GM18867 (cell line): ENCODE results near the gene FYCO1.

Experiments used
- ATAC-seq: cut with Tn5 transposase; IDR thresholded peaks from one replicate; pipeline ENCODE4 v1.9.1; 2021; ENCODE audit warnings: mild to moderate bottlenecking, moderate library complexity; ENCODE audit not compliant: unreplicated experiment

Gene FYCO1

DNA sequence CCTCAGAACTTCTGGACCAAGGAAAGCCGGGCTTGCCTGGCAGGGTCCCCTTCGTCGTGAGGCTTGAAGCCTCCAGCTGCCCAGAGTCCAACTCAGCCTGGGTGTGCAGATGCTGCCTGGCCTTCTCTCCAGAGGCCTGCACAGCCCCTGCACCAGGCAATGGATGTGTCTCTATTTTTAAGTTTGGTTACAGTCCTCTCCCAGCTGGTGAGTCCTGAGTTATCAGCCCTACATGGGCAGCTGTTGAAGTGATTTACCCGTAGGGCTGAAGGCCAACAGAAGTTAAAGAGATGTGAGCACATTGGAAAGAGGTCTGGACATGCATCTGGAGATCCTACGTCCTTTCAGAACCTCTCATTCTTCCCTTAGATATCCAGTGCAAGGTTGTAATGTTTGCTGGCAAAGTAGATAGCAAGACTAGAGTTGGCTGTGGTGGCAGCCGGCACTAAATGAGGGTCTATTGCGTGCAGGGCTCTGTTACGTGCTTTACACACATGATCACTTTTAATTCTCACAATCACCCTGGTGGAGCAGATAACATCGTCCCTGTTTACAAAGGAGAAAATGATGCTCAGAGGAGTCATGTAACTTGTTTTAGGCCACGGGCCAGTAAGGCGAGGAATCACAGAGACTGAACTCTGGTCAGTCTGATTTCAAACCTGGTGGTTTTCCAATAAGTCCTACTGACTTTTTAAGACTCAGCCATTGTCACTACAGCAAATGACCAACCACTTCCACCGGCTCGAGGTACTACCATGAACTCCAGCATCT lies 9.9 kb downstream of the FYCO1 start:
- no peak for ATAC-seq

GRCh38 chr3:45984331-45985312 lies 11.0 kb downstream of the FYCO1 start:
- no peak for ATAC-seq

DNA sequence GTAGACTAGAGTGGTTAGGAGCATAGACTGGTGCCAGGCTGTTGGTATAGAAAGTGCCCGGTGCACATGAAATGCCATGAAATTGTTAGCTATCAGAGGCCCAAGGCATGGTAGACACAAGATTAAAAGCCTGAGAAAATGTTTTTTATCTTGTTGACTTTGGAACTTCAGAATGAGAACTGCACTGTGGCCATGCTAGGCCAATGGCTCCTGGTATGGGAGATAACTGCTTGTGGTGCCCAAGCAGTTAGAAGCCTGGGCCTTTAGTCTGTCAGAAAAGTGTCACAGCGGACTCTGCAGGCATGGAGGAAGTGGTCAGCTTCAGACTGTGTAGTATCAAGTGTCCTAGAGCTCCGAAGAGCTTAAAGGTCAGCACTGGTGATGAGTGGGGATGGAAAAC lies 11.9 kb downstream of the FYCO1 start:
- no peak for ATAC-seq

DNA sequence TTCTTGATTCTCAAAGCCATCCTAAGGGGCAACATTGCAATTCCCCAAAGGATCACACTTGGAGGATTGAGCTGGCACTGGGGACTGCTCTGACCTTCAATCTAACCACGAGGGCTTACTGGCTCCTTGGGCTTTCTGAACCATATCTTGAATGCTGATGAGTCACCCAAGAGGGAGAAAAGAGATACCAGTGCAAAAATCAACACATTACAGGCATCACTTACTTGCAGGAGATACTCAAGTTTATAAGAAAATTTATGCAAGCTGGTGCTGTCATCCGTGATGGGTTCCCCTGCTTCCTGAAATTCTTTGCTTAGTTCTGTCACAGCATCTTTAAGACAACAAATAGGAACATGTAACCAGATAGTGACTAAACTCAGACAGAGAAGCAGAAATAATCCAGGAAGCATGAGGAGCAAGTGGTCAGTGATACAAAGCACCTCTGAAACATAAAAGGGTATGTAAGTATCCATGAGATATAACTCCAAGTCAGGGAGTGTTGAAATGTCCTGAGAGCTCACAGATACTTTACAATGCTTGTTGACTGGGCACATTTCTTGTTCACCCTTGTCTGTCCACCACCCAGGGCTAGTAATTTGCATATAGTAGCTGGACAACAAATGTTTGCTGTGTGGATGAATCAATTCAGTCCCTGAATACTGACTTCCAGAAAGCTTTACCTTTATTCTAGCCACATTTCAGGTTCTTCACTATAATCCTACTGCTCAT lies 14.1 kb downstream of the FYCO1 start:
- no peak for ATAC-seq

- no peak for ATAC-seq
Measured at GRCh38 chr3:45980819-45981218, 14.8 kb downstream of the FYCO1 start.

GRCh38 chr3:45980229-45980813 lies 15.3 kb downstream of the FYCO1 start:
- ATAC-seq = no peak

DNA sequence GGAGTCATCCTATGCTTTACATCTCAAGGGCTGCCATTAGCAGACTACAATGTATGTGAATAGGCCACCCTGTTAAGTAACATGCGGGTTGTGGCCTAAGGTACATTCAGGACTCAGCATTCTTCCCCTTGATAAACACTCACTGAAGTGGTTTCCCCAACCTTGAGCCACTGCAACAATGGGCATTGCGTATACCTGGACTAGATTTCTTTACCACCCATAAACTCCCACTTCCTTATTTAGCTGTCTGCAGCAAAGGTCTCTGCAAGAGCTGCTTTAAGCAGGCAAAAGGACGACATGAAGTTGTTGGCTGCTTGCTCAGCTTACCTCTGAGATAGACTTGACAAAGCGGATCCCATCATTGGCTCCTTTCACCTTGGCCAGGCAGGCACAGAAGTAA lies 16.2 kb downstream of the FYCO1 start:
- ATAC-seq = no peak

GRCh38 chr3:45978006-45978761 lies 17.4 kb downstream of the FYCO1 start:
- no peak for ATAC-seq

DNA sequence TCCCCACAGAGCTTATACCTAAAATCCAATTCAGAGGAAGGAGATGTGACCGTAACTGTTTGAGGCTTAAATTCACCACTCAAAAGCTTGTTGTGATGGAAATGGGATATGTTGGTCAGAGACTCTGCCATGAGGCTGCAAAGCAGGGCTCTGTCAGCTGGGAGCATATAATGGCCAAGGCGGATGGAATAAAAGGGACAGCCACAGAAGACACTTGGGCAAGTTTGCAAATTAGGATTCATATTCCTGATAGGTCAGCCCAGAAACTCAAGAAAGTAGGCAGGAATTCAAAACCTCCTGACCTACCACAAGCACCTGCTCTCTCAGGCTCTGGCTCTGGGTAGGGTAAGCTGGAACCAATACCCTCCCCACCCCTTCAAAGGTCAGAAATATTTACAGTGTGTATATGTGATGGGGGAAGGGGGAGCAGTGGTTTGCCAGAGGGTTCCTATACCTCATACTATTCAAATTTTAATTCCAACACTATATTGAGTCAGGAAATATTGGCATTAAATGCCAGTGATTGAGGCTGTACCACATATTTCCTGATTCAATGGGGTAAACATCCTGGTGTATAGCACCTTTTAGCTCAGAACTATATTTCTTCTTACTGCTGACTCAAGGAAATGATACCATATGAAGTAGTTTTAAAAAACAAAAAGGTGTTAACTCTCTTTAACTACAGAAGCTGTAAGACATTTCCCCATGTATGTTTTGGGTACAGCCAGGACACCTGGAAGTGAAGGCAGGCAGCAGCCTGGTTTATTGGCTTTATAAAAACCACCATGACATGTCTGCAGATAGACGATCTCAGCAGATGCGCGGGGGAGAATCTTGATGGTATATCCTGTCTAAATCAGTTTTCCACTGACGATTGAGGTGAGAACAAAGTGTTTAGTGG lies 19.2 kb downstream of the FYCO1 start:
- no peak for ATAC-seq

- no peak for ATAC-seq
Measured at GRCh38 chr3:45975686-45976085, 19.9 kb downstream of the FYCO1 start.

GRCh38 chr3:45974686-45975085 lies 20.9 kb downstream of the FYCO1 start:
- ATAC-seq = no peak

GRCh38 chr3:45972534-45973402 lies 22.9 kb downstream of the FYCO1 start:
- no peak for ATAC-seq

DNA sequence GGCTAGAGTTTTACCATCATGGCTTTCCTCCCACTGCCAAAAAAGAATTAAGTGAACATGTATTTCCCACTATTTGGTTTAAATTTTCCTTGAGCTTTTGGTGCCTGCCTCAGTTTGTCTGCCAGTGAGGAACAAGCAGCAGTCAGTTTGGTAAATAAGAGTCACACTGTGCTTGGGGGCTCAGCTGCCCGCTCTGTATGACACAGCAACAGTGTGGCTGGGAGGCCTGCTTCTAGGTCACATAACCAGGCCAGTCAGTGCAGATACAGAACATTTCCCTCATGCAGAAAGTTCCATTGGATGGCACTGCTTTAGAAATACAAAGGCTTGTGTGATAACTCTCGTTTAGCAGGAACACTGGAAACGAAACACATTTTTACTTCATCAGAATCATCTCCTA lies 25.7 kb downstream of the FYCO1 start:
- ATAC-seq = no peak

GRCh38 chr3:45969116-45969515 lies 26.5 kb downstream of the FYCO1 start:
- no peak for ATAC-seq

GRCh38 chr3:45968706-45969105 lies 26.9 kb downstream of the FYCO1 start:
- no peak for ATAC-seq

GRCh38 chr3:45968149-45968548 lies 27.5 kb downstream of the FYCO1 start:
- no peak for ATAC-seq

DNA sequence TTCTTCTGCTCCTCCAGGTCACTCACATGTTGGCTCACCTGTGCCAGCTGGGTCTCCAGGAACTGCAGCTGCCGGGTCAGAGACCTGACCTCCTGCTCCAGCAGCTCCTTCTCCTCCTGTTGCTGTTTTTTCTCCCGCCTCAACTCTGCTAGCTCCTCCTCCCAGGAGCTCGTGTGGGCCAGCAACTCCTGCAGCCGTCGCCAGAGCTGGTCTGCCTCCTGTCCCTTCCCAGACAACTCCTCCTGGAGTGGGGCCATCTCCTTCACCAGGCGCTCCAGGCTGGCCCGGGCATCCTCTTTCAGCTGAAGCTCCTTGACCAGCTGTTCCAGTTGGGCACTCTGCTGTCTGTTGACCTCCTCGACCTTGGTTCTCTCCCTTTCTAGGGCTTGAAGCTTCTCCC lies 27.9 kb downstream of the FYCO1 start:
- no peak for ATAC-seq

GRCh38 chr3:45966950-45967640 lies 28.5 kb downstream of the FYCO1 start:
- no peak for ATAC-seq
